Measurements from ENCODE around the gene UNC5CL.
"Not testable (repeated sequence)": the region's sequence is repeated elsewhere in the genome, so short reads cannot be mapped to it uniquely, and the experiment has no call there.

The UNC5CL gene

GRCh38 chr6:41014780-41015179 is 24.2 kb downstream of the UNC5CL start:
- intact Hi-C loops (cut with DNase I) = no loop called here
- DNase-seq = no peak

- intact Hi-C loops (cut with DNase I) = no loop called here
- no peak for DNase-seq
Measured at GRCh38 chr6:41013466-41014153, 25.4 kb downstream of the UNC5CL start.

- no peak for DNase-seq
Measured at GRCh38 chr6:41011673-41012072, 27.3 kb downstream of the UNC5CL start.

GRCh38 chr6:41009669-41010068 is 29.4 kb downstream of the UNC5CL start:
- DNase-seq = no peak
- intact Hi-C loops (cut with DNase I) = no loop called here

More at GRCh38 chr6:41011673-41012072, 27.3 kb downstream of the UNC5CL start:
- intact Hi-C loops (cut with DNase I) = no loop called here

GRCh38 chr6:41008011-41008410 is 31.0 kb downstream of the UNC5CL start:
- DNase-seq = no peak
- intact Hi-C loops (cut with DNase I) = no loop called here

- intact Hi-C loops (cut with DNase I) = loop anchor here (2.0 kb wide), 1 partner anchor 60 kb away; no protein-coding TSS in a partner anchor
- DNase-seq = not testable (repeated sequence)
Measured at GRCh38 chr6:41006980-41007379, 32.0 kb downstream of the UNC5CL start.

- intact Hi-C loops (cut with DNase I) = loop anchor here (2.0 kb wide), 1 partner anchor 61 kb away; no protein-coding TSS in a partner anchor
- peak in 1 of 10 donors; percentile 19 for DNase-seq
Measured at GRCh38 chr6:41006217-41006616, 32.8 kb downstream of the UNC5CL start.

- intact Hi-C loops (cut with DNase I) = no loop called here
- no peak for DNase-seq
Measured at GRCh38 chr6:41002168-41002567, 36.9 kb downstream of the UNC5CL start.

GRCh38 chr6:41000248-41000647 is 38.8 kb downstream of the UNC5CL start:
- DNase-seq = no peak
- intact Hi-C loops (cut with DNase I) = no loop called here

GRCh38 chr6:40999569-40999968 is 39.5 kb downstream of the UNC5CL start:
- no peak for DNase-seq
- intact Hi-C loops (cut with DNase I) = no loop called here

GRCh38 chr6:40998661-40999060 is 40.4 kb downstream of the UNC5CL start:
- intact Hi-C loops (cut with DNase I) = no loop called here
- DNase-seq = no peak

- intact Hi-C loops (cut with DNase I) = no loop called here
- no peak for DNase-seq
Measured at GRCh38 chr6:40997234-40997957, 41.6 kb downstream of the UNC5CL start.

- DNase-seq = no peak
- intact Hi-C loops (cut with DNase I) = no loop called here
Measured at GRCh38 chr6:40996591-40997233, 42.3 kb downstream of the UNC5CL start.

GRCh38 chr6:40992746-40993145 is 46.3 kb downstream of the UNC5CL start:
- intact Hi-C loops (cut with DNase I) = no loop called here
- DNase-seq = no peak

- DNase-seq = no peak
- intact Hi-C loops (cut with DNase I) = no loop called here
Measured at GRCh38 chr6:40990301-40990700, 48.7 kb downstream of the UNC5CL start.

- no peak for DNase-seq
- intact Hi-C loops (cut with DNase I) = no loop called here
Measured at GRCh38 chr6:40989204-40990169, 49.5 kb downstream of the UNC5CL start.

- intact Hi-C loops (cut with DNase I) = no loop called here
- DNase-seq = no peak
Measured at GRCh38 chr6:40988634-40989033, 50.4 kb downstream of the UNC5CL start.

GRCh38 chr6:40986921-40987819 is 51.9 kb downstream of the UNC5CL start:
- intact Hi-C loops (cut with DNase I) = no loop called here
- DNase-seq = no peak

GRCh38 chr6:40986364-40986763 is 52.7 kb downstream of the UNC5CL start:
- intact Hi-C loops (cut with DNase I) = no loop called here
- no peak for DNase-seq

Measured in posterior cingulate gyrus (tissue), 11 donors.